ENCODE data around the gene MAP1B. TPM values are rescaled to one million over a fixed set of nuclear protein-coding genes. Genes with fewer than 3 reads are reported as not detected.

MAP1B gene
- total RNA-seq, 1 experiment from 2014 or later: 163 TPM

DNA sequence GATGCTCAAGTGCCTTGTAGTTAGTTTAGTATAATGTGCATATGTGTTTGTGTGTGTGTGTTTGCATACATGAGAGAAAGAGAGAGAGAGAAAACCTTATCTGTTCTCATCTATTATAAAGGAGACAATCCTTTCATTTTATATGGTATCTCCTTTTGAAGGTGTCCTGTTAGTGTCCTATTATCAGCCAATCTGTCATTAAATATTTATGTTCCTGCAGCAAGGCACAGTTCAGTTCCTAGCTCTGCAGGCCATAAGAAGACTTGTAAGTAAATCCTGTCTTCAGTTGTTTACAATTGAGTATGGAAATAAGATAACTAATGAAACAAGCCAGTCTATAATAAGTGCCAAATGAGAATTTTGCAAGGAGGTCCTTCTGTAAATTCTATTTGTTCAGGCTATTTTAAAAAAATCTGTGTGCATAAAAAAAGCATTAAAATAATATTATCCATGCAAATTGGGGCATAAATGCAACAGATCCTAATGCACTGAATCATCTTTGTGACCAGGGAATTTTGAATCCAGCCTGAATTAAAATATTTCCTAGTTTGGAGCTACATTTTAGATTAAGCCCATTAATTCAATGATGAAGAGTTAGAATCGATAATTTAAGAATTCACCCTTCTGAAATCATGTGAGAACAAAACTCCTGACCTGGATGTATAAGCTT is 18.1 kb downstream of the MAP1B start:
- intact Hi-C loops (cut with micrococcal nuclease; ENCODE audit: unreplicated experiment): loop anchor here (5.0 kb wide), 1 partner anchor 343 kb away; no protein-coding TSS in a partner anchor
- no peaks in the 10 kb centered on the region for H3K9me2 ChIP-seq (ENCODE audit: insufficient read depth)
- peak overlapping the region; percentile 46 for H3K27ac ChIP-seq
- no peaks in the 10 kb centered on the region for H3K9me3 ChIP-seq (ENCODE audit: insufficient read depth, low read depth)
- ChIA-PET CTCF (no interaction called here), POLR2A (ENCODE audit: unreplicated experiment) (interaction anchor here (0.6 to 0.7 kb wide), 2 partner anchors 58 to 123 kb away, joined by 3 to 9 read pairs; no protein-coding TSS in a partner anchor)
- H2AFZ ChIP-seq: no peak overlapping the region
- H3K4me1 ChIP-seq (replicated peaks; ENCODE audit: insufficient read depth): peaks cover 25% of the 10 kb centered on the region
- H3K27me3 ChIP-seq (ENCODE audit: insufficient read depth, low read depth): no peaks in the 10 kb centered on the region
- H3K4me2 ChIP-seq: peak overlapping the region; percentile 38
- H3F3A ChIP-seq (ENCODE audit: insufficient read depth, low read depth): peaks cover 23% of the 10 kb centered on the region; the same call in 1 of the 2 replicates
- no peak for DNase-seq
- TF ChIP-seq EZH2 (IDR thresholded peaks at IDR 0.05; ENCODE audit: low read depth): no peak
- TF ChIP-seq, protein P1, sequence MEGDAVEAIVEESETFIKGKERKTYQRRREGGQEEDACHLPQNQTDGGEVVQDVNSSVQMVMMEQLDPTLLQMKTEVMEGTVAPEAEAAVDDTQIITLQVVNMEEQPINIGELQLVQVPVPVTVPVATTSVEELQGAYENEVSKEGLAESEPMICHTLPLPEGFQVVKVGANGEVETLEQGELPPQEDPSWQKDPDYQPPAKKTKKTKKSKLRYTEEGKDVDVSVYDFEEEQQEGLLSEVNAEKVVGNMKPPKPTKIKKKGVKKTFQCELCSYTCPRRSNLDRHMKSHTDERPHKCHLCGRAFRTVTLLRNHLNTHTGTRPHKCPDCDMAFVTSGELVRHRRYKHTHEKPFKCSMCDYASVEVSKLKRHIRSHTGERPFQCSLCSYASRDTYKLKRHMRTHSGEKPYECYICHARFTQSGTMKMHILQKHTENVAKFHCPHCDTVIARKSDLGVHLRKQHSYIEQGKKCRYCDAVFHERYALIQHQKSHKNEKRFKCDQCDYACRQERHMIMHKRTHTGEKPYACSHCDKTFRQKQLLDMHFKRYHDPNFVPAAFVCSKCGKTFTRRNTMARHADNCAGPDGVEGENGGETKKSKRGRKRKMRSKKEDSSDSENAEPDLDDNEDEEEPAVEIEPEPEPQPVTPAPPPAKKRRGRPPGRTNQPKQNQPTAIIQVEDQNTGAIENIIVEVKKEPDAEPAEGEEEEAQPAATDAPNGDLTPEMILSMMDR (conservative IDR thresholded peaks at IDR 0.05): no peak
- H4K20me1 ChIP-seq (ENCODE audit: insufficient read depth): peaks cover 8% of the 10 kb centered on the region; the same call in 1 of the 2 replicates
- peaks cover 26% of the 10 kb centered on the region for H3K79me2 ChIP-seq (ENCODE audit: low read depth)
- peaks cover 21% of the 10 kb centered on the region; the same call in 1 of the 2 replicates for H3K36me3 ChIP-seq (ENCODE audit: low read depth)
- no peak overlapping the region for H3K4me3 ChIP-seq
- no TSS peak for BruUV-seq (replicated peaks)

DNA sequence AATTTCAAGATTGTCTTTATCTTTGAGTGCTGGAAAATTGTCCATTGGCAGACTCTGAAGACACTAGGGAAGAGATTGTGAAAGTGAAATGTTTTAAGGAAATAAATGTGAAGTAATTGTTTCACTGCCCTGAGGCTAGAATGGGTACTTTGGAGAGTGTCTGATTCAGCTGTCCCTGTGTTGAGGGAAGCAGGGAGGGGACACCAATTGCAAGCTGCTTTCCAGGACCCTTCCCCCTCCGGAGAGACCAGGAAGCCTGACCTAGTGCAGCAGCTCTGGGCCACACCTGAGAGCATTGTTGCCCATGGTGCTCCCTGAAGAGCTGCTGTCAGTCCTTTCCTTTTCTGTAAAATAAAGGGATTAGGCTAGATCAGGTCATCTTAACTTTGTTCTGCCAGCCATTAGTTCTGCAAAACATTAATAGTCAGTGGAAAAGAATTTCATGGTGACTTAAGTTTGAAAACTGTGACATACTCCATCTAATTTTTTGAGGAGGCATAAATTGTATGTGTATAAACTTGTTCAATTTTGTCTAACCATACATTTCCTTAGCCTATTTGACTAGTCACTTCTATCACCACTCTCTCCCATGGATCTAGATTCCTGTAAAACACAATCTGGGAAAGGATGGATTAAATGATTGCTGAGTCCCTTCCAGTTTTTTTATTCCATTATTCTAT is 18.8 kb downstream of the MAP1B start:
- Histone ChIP-seq H3K4me2 (peak overlapping the region; percentile 38), H2AFZ (no peak overlapping the region), H3K4me3 (no peak overlapping the region), H3K36me3 (ENCODE audit: low read depth) (peaks cover 26% of the 10 kb centered on the region; the same call in 1 of the 2 replicates), H3K79me2 (ENCODE audit: low read depth) (peaks cover 29% of the 10 kb centered on the region), H3K4me1 (replicated peaks; ENCODE audit: insufficient read depth) (peaks cover 25% of the 10 kb centered on the region), H3K9me3 (ENCODE audit: insufficient read depth, low read depth) (no peaks in the 10 kb centered on the region), H3K27ac (peak overlapping the region; percentile 46), H3F3A (ENCODE audit: insufficient read depth, low read depth) (peaks cover 23% of the 10 kb centered on the region; the same call in 1 of the 2 replicates), H3K9me2 (ENCODE audit: insufficient read depth) (no peaks in the 10 kb centered on the region), H3K27me3 (ENCODE audit: insufficient read depth, low read depth) (no peaks in the 10 kb centered on the region), H4K20me1 (ENCODE audit: insufficient read depth) (peaks cover 6% of the 10 kb centered on the region; the same call in 1 of the 2 replicates)
- intact Hi-C loops (cut with micrococcal nuclease; ENCODE audit: unreplicated experiment): loop anchor here (1.0 to 5.0 kb wide), 2 partner anchors 143 to 344 kb away; no protein-coding TSS in a partner anchor
- CTCF ChIA-PET: no interaction called here
- TF ChIP-seq, protein P1 (conservative IDR thresholded peaks at IDR 0.05): no peak
- no peak for TF ChIP-seq EZH2 (IDR thresholded peaks at IDR 0.05; ENCODE audit: low read depth)
- POLR2A ChIA-PET (ENCODE audit: unreplicated experiment): interaction anchor here (0.6 to 0.7 kb wide), 2 partner anchors 59 to 122 kb away, joined by 3 to 9 read pairs; no protein-coding TSS in a partner anchor
- peak; percentile 66 to 81 for DNase-seq
- no TSS peak for BruUV-seq (replicated peaks)

DNA sequence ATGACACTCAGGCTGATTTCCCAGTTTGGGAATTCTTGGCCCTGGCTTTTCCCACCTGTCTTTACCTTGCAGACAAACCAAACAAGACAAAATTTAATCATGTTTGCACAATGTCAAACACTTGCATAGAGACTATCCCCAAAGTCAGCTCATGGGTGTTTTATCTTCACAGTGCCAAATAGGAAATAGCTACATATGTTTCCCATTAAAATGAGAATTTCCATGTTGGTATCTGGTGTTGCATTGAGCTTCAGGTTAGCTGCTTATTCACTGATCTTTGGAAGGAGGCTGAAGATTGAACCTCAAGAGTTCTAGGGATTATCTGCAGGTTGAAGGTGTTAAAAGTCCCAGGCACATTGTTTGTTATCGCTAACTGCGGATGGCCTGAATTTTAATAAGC is 19.5 kb downstream of the MAP1B start:
- POLR2A ChIA-PET (ENCODE audit: unreplicated experiment): no interaction called here
- TF ChIP-seq, protein P1 (conservative IDR thresholded peaks at IDR 0.05): no peak
- TF ChIP-seq EZH2 (IDR thresholded peaks at IDR 0.05; ENCODE audit: low read depth): no peak
- peak overlapping the region; percentile 38 for H3K4me2 ChIP-seq
- H3K27ac ChIP-seq: no peak overlapping the region
- no peak overlapping the region for H3K4me3 ChIP-seq
- no peaks in the 10 kb centered on the region for H3K27me3 ChIP-seq (ENCODE audit: insufficient read depth, low read depth)
- no peaks in the 10 kb centered on the region for H3K9me2 ChIP-seq (ENCODE audit: insufficient read depth)
- intact Hi-C loops (cut with micrococcal nuclease; ENCODE audit: unreplicated experiment): loop anchor here (1.0 to 5.0 kb wide), 2 partner anchors 143 to 344 kb away; no protein-coding TSS in a partner anchor
- DNase-seq: no peak
- peaks cover 29% of the 10 kb centered on the region for H3K79me2 ChIP-seq (ENCODE audit: low read depth)
- no peaks in the 10 kb centered on the region for H4K20me1 ChIP-seq (ENCODE audit: insufficient read depth)
- peaks cover 31% of the 10 kb centered on the region; the same call in 1 of the 2 replicates for H3K36me3 ChIP-seq (ENCODE audit: low read depth)
- peaks cover 23% of the 10 kb centered on the region; the same call in 1 of the 2 replicates for H3F3A ChIP-seq (ENCODE audit: insufficient read depth, low read depth)
- BruUV-seq (replicated peaks): no TSS peak
- CTCF ChIA-PET: no interaction called here
- H2AFZ ChIP-seq: no peak overlapping the region
- H3K9me3 ChIP-seq (ENCODE audit: insufficient read depth, low read depth): no peaks in the 10 kb centered on the region
- peaks cover 25% of the 10 kb centered on the region for H3K4me1 ChIP-seq (replicated peaks; ENCODE audit: insufficient read depth)
